ENCODE measurements around the gene CCL13.

The CCL13 gene

DNA sequence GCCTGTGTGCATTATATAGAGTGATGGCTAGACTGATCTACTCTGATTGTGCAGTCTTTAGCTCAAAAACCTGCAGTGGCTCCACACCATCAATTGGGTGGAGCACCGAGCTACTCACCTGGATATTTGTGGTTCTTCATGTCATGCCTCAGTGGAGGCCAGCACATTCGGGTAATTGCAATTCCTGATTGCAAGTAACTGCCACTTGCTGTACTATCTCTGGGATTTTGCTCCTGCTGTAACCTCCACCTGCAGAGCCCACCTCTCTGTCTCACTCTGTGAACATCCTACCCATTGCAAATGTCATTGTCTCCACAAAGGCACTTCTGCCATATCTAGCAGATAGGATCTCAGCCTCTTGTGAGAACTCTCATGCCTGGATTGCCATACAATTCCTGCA lies 8.5 kb downstream of the CCL13 start:
- H3K18ac ChIP-seq (ENCODE audit: low read length), result no peak overlapping the region
- H3K9ac ChIP-seq (ENCODE audit: low read depth, low read length, poor library complexity), result no peak overlapping the region
- H3K27ac ChIP-seq (replicated peaks; ENCODE audit: low read length), result no peak overlapping the region
- no peaks in the 10 kb centered on the region for H3K27me3 ChIP-seq (ENCODE audit: control insufficient read depth in 3 of 3, insufficient read depth in 3 of 3, low read depth in 1 of 3, low read length in 3 of 3)
- H4K8ac ChIP-seq (ENCODE audit: low read depth, low read length), result no peak overlapping the region
- no peaks in the 10 kb centered on the region for H3K79me1 ChIP-seq (ENCODE audit: low read depth, low read length)
- no peak overlapping the region for H3K4me2 ChIP-seq (ENCODE audit: insufficient read depth, low read length, poor library complexity, severe bottlenecking)
- no peak for DNase-seq (ENCODE audit: low spot score)
- H3K23ac ChIP-seq (ENCODE audit: low read depth, low read length, poor library complexity), result no peak overlapping the region
- no peak overlapping the region for H2BK5ac ChIP-seq (ENCODE audit: low read length)
- no peak overlapping the region for H4K91ac ChIP-seq (ENCODE audit: low read depth, low read length, poor library complexity)
- no peak overlapping the region for H2AK5ac ChIP-seq (ENCODE audit: low read depth, low read length)
- no peak overlapping the region for H2BK15ac ChIP-seq (ENCODE audit: low read length)
- no peak overlapping the region for H2AFZ ChIP-seq (ENCODE audit: low read length)
- no peak overlapping the region for H3K14ac ChIP-seq (ENCODE audit: low read length)
- no peaks in the 10 kb centered on the region for H3K4me1 ChIP-seq (ENCODE audit: control insufficient read depth in 2 of 2, insufficient read depth in 1 of 2, low read depth in 1 of 2, low read length in 2 of 2)
- no peaks in the 10 kb centered on the region for H3K36me3 ChIP-seq (replicated peaks in 1 of 2; ENCODE audit: control insufficient read depth in 2 of 2, insufficient read depth in 2 of 2, low read length in 2 of 2)
- no peak overlapping the region for H2BK12ac ChIP-seq (ENCODE audit: low read length)
- no peak overlapping the region for H3K4ac ChIP-seq (ENCODE audit: low read length)
- H3K4me3 ChIP-seq (ENCODE audit: low read length in 2 of 2), result no peak overlapping the region
- no CpG with 5 or more reads among the region's 2 CpGs for WGBS, 2 donors (ENCODE audit: extremely low coverage in 2 of 2, insufficient read length in 2 of 2, insufficient replicate concordance in 1 of 2)
- no peak overlapping the region for H2BK120ac ChIP-seq (ENCODE audit: low read depth, low read length)
- H3K9me3 ChIP-seq (replicated peaks in 1 of 2; ENCODE audit: control insufficient read depth in 2 of 2, insufficient read depth in 1 of 2, low read depth in 1 of 2, low read length in 2 of 2), result no peaks in the 10 kb centered on the region

DNA sequence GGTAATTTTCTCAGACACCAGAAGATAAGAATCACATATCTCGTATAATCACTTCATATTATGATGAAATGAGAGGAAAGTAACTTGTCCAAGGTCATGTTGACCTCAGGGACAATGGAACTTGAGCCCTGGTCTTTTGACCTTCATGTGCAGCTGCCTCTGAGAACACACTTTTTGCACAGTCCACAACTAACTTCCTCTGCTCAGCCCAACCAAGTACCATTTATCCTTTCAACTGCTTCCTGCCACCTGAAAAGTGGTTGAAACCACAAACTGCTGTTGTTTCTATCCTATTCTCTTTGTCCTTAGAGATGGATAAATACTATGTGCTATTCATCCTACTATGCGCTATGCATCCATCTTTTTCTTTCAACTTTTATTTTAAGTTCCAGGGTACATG lies 9.1 kb downstream of the CCL13 start:
- no peak overlapping the region for H3K18ac ChIP-seq (ENCODE audit: low read length)
- no peaks in the 10 kb centered on the region for H3K27me3 ChIP-seq (ENCODE audit: control insufficient read depth in 3 of 3, insufficient read depth in 3 of 3, low read depth in 1 of 3, low read length in 3 of 3)
- H3K4me2 ChIP-seq (ENCODE audit: insufficient read depth, low read length, poor library complexity, severe bottlenecking), result no peak overlapping the region
- no peak overlapping the region for H2BK15ac ChIP-seq (ENCODE audit: low read length)
- H3K36me3 ChIP-seq (replicated peaks in 1 of 2; ENCODE audit: control insufficient read depth in 2 of 2, insufficient read depth in 2 of 2, low read length in 2 of 2), result no peaks in the 10 kb centered on the region
- H3K23ac ChIP-seq (ENCODE audit: low read depth, low read length, poor library complexity), result no peak overlapping the region
- no peak overlapping the region for H3K9ac ChIP-seq (ENCODE audit: low read depth, low read length, poor library complexity)
- no peak overlapping the region for H2BK5ac ChIP-seq (ENCODE audit: low read length)
- H2AFZ ChIP-seq (ENCODE audit: low read length), result no peak overlapping the region
- no peak overlapping the region for H2AK5ac ChIP-seq (ENCODE audit: low read depth, low read length)
- H2BK12ac ChIP-seq (ENCODE audit: low read length), result no peak overlapping the region
- no peaks in the 10 kb centered on the region for H3K4me1 ChIP-seq (ENCODE audit: control insufficient read depth in 2 of 2, insufficient read depth in 1 of 2, low read depth in 1 of 2, low read length in 2 of 2)
- no peaks in the 10 kb centered on the region for H3K9me3 ChIP-seq (replicated peaks in 1 of 2; ENCODE audit: control insufficient read depth in 2 of 2, insufficient read depth in 1 of 2, low read depth in 1 of 2, low read length in 2 of 2)
- H3K79me1 ChIP-seq (ENCODE audit: low read depth, low read length), result no peaks in the 10 kb centered on the region
- WGBS, 2 donors (ENCODE audit: extremely low coverage in 2 of 2, insufficient read length in 2 of 2, insufficient replicate concordance in 1 of 2), result no CpG with 5 or more reads among the region's 2 CpGs
- H4K8ac ChIP-seq (ENCODE audit: low read depth, low read length), result no peak overlapping the region
- H3K14ac ChIP-seq (ENCODE audit: low read length), result no peak overlapping the region
- H3K4me3 ChIP-seq (ENCODE audit: low read length in 2 of 2), result no peak overlapping the region
- no peak overlapping the region for H3K27ac ChIP-seq (replicated peaks; ENCODE audit: low read length)
- no peak overlapping the region for H2BK120ac ChIP-seq (ENCODE audit: low read depth, low read length)
- no peak overlapping the region for H3K4ac ChIP-seq (ENCODE audit: low read length)
- no peak overlapping the region for H4K91ac ChIP-seq (ENCODE audit: low read depth, low read length, poor library complexity)
- DNase-seq (ENCODE audit: low spot score), result no peak

GRCh38 chr17:34366010-34366409 lies 9.7 kb downstream of the CCL13 start:
- no peak overlapping the region for H3K9ac ChIP-seq (ENCODE audit: low read depth, low read length, poor library complexity)
- no peak overlapping the region for H2BK120ac ChIP-seq (ENCODE audit: low read depth, low read length)
- no peak overlapping the region for H3K4me2 ChIP-seq (ENCODE audit: insufficient read depth, low read length, poor library complexity, severe bottlenecking)
- H2BK5ac ChIP-seq (ENCODE audit: low read length), result no peak overlapping the region
- H4K91ac ChIP-seq (ENCODE audit: low read depth, low read length, poor library complexity), result no peak overlapping the region
- WGBS, 2 donors (ENCODE audit: extremely low coverage in 2 of 2, insufficient read length in 2 of 2, insufficient replicate concordance in 1 of 2), result no CpG with 5 or more reads among the region's 1 CpG
- H2BK12ac ChIP-seq (ENCODE audit: low read length), result no peak overlapping the region
- H3K27me3 ChIP-seq (ENCODE audit: control insufficient read depth in 3 of 3, insufficient read depth in 3 of 3, low read depth in 1 of 3, low read length in 3 of 3), result no peaks in the 10 kb centered on the region
- no peak overlapping the region for H2AK5ac ChIP-seq (ENCODE audit: low read depth, low read length)
- H3K36me3 ChIP-seq (replicated peaks in 1 of 2; ENCODE audit: control insufficient read depth in 2 of 2, insufficient read depth in 2 of 2, low read length in 2 of 2), result no peaks in the 10 kb centered on the region
- H3K4me3 ChIP-seq (ENCODE audit: low read length in 2 of 2), result no peak overlapping the region
- H3K27ac ChIP-seq (replicated peaks; ENCODE audit: low read length), result no peak overlapping the region
- no peaks in the 10 kb centered on the region for H3K4me1 ChIP-seq (ENCODE audit: control insufficient read depth in 2 of 2, insufficient read depth in 1 of 2, low read depth in 1 of 2, low read length in 2 of 2)
- no peak overlapping the region for H2AFZ ChIP-seq (ENCODE audit: low read length)
- no peak overlapping the region for H4K8ac ChIP-seq (ENCODE audit: low read depth, low read length)
- no peak for DNase-seq (ENCODE audit: low spot score)
- no peak overlapping the region for H3K4ac ChIP-seq (ENCODE audit: low read length)
- H2BK15ac ChIP-seq (ENCODE audit: low read length), result no peak overlapping the region
- no peak overlapping the region for H3K23ac ChIP-seq (ENCODE audit: low read depth, low read length, poor library complexity)
- no peak overlapping the region for H3K14ac ChIP-seq (ENCODE audit: low read length)
- no peaks in the 10 kb centered on the region for H3K9me3 ChIP-seq (replicated peaks in 1 of 2; ENCODE audit: control insufficient read depth in 2 of 2, insufficient read depth in 1 of 2, low read depth in 1 of 2, low read length in 2 of 2)
- H3K18ac ChIP-seq (ENCODE audit: low read length), result no peak overlapping the region
- H3K79me1 ChIP-seq (ENCODE audit: low read depth, low read length), result no peaks in the 10 kb centered on the region

- WGBS, 2 donors (ENCODE audit: extremely low coverage in 2 of 2, insufficient read length in 2 of 2, insufficient replicate concordance in 1 of 2), result no CpG with 5 or more reads among the region's 4 CpGs
- Histone ChIP-seq H2BK120ac (ENCODE audit: low read depth, low read length) (no peak overlapping the region), H2BK15ac (ENCODE audit: low read length) (no peak overlapping the region), H3K4me2 (ENCODE audit: insufficient read depth, low read length, poor library complexity, severe bottlenecking) (no peak overlapping the region), H3K9ac (ENCODE audit: low read depth, low read length, poor library complexity) (no peak overlapping the region), H2BK12ac (ENCODE audit: low read length) (no peak overlapping the region), H3K79me1 (ENCODE audit: low read depth, low read length) (no peaks in the 10 kb centered on the region), H3K27ac (replicated peaks; ENCODE audit: low read length) (no peak overlapping the region), H3K9me3 (replicated peaks in 1 of 2; ENCODE audit: control insufficient read depth in 2 of 2, insufficient read depth in 1 of 2, low read depth in 1 of 2, low read length in 2 of 2) (no peaks in the 10 kb centered on the region), H2AK5ac (ENCODE audit: low read depth, low read length) (no peak overlapping the region), H4K8ac (ENCODE audit: low read depth, low read length) (no peak overlapping the region), H4K91ac (ENCODE audit: low read depth, low read length, poor library complexity) (no peak overlapping the region), H3K23ac (ENCODE audit: low read depth, low read length, poor library complexity) (no peak overlapping the region), H3K36me3 (replicated peaks in 1 of 2; ENCODE audit: control insufficient read depth in 2 of 2, insufficient read depth in 2 of 2, low read length in 2 of 2) (no peaks in the 10 kb centered on the region), H2AFZ (ENCODE audit: low read length) (no peak overlapping the region), H3K4me1 (ENCODE audit: control insufficient read depth in 2 of 2, insufficient read depth in 1 of 2, low read depth in 1 of 2, low read length in 2 of 2) (no peaks in the 10 kb centered on the region), H3K14ac (ENCODE audit: low read length) (no peak overlapping the region), H3K4me3 (ENCODE audit: low read length in 2 of 2) (no peak overlapping the region), H2BK5ac (ENCODE audit: low read length) (no peak overlapping the region), H3K4ac (ENCODE audit: low read length) (no peak overlapping the region), H3K18ac (ENCODE audit: low read length) (no peak overlapping the region), H3K27me3 (ENCODE audit: control insufficient read depth in 3 of 3, insufficient read depth in 3 of 3, low read depth in 1 of 3, low read length in 3 of 3) (no peaks in the 10 kb centered on the region)
- no peak for DNase-seq (ENCODE audit: low spot score)
Measured at GRCh38 chr17:34366529-34367107, 10.3 kb downstream of the CCL13 start.

All from neuronal stem cell (in vitro differentiated cells).